Colonic mucosa (tissue), 4 donors: ENCODE results near the gene SMIM24. TPM values are rescaled to one million over a fixed set of nuclear protein-coding genes. Genes with fewer than 3 reads are reported as not detected.

ENCODE experiments used
- DNase-seq: peaks from one replicate; pipeline ENCODE4 v3.0.0-alpha.2; 2020
- H3K27ac ChIP-seq: fragments of 200-600 bp; one replicate; pipeline ENCODE4 v1.8.0; 2021
- H3K27me3 ChIP-seq: fragments of 200-600 bp; one replicate; pipeline ENCODE4 v1.8.0; 2021
- H3K36me3 ChIP-seq: fragments of 200-600 bp; one replicate; pipeline ENCODE4 v1.8.0; 2021
- H3K4me1 ChIP-seq: fragments of 200-600 bp; one replicate; pipeline ENCODE4 v1.8.0; 2021; ENCODE audit warnings: mild to moderate bottlenecking
- H3K4me3 ChIP-seq: fragments of 200-600 bp; one replicate; pipeline ENCODE4 v1.8.0; 2021
- H3K9ac ChIP-seq, 2 donors: one replicate each; pipeline ENCODE4 v1.7.0; 2013; ENCODE audit warnings: control low read depth in 2 of 2, low read depth in 2 of 2, low read length in 2 of 2
- H3K9me3 ChIP-seq: fragments of 200-600 bp; one replicate; pipeline ENCODE4 v1.8.0; 2021
- CTCF ChIP-seq: fragments of 200-600 bp; IDR thresholded peaks from one replicate; pipeline ENCODE4 v1.8.0; 2022; ENCODE audit warnings: antibody characterized with exemption, mild to moderate bottlenecking
- intact Hi-C: fragments of 100-400 bp; cut with DNase I; formaldehyde crosslinking; loops from one replicate; pipeline ENCODE4 v1.14.1; 2022
- total RNA-seq, 2 donors: library from RNA; stranded (reverse); fragmentation: NEBNext Ultra II Directional in 1 of 2; extraction: Animal tissue kit (Norgen Biotek cat#: 25700) in 1 of 2; gene quantifications; one replicate each; pipeline ENCODE4 v1.2.1, GENCODE V29; 2021
- donor health status: healthy.
- donor health status: DM: no; HTN: no; CAD: no.
- donor health status: DM: no; HTN: no; CAD: no.

The SMIM24 gene
- total RNA-seq, 2 donors from 2014 or later = 16.1 to 59.0 TPM

DNA sequence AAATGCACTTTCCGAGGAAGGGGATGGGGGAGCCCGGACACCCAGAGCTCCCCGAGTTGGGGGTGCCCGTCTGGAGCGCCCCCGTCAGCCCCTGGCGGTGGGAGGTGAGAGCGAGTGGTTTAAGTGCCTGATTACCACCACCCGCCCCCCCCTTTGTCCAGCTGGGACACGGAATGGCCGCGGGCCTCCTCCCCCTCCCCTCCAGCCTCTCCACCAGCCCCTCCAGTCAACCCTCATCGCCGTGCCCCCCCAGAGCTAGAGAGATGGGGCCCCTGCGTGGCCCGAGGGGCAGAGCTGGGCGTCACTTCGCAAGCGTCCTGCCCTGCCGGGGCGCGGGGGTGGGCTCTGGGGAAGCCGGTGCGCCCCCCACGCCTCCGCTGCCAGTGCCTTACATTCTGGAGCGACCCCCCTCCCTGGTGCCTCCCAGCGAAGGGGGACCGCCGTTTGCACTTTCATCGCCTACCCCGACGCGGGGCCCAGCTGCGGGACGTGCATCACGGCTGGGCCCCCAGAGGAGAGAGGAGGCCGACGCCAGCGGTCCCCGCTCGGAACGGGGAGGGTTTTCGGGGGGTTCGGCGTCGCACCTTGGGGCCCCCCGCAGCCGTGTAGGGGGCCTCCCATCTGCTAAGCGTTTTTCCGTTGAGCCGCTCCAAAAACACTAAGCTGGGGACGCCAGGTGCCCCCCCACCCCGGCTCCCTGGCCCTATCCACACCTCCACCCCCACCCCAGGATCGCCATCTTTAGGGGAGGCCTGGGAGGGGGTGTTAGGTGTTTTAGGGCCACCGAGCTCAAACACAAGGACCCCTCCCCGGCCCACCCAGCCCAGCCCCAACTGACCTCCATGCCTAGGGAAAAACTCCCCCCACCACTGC is 16.4 kb downstream of the SMIM24 start:
- Histone ChIP-seq H3K4me3 (no peak overlapping the region), H3K9me3 (no peaks in the 10 kb centered on the region), H3K27me3 (no peaks in the 10 kb centered on the region), H3K36me3 (no peaks in the 10 kb centered on the region), H3K4me1 (no peaks in the 10 kb centered on the region), H3K27ac (no peak overlapping the region), H3K9ac (no peak overlapping the region)
- no peak for DNase-seq
- no peak for TF ChIP-seq CTCF
- intact Hi-C loops = no loop called here

GRCh38 chr19:3462991-3463713 is 17.2 kb downstream of the SMIM24 start:
- H3K27ac ChIP-seq = no peak overlapping the region
- no peak overlapping the region for H3K9ac ChIP-seq
- DNase-seq = no peak
- H3K4me3 ChIP-seq = no peak overlapping the region
- intact Hi-C loops = no loop called here
- no peaks in the 10 kb centered on the region for H3K27me3 ChIP-seq
- H3K4me1 ChIP-seq = no peaks in the 10 kb centered on the region
- H3K9me3 ChIP-seq = no peaks in the 10 kb centered on the region
- TF ChIP-seq CTCF = no peak
- no peaks in the 10 kb centered on the region for H3K36me3 ChIP-seq

GRCh38 chr19:3459965-3460582 is 20.3 kb downstream of the SMIM24 start:
- Histone ChIP-seq H3K27me3 (no peaks in the 10 kb centered on the region), H3K27ac (no peak overlapping the region), H3K36me3 (no peaks in the 10 kb centered on the region), H3K9me3 (no peaks in the 10 kb centered on the region), H3K9ac (peak overlapping the region in 1 of 2 donors; percentile 24), H3K4me1 (no peaks in the 10 kb centered on the region), H3K4me3 (no peak overlapping the region)
- intact Hi-C loops = no loop called here
- no peak for TF ChIP-seq CTCF
- no peak for DNase-seq

GRCh38 chr19:3459089-3459881 is 21.0 kb downstream of the SMIM24 start:
- intact Hi-C loops = no loop called here
- H3K27ac ChIP-seq = peak overlapping the region; percentile 34
- no peak for TF ChIP-seq CTCF
- no peaks in the 10 kb centered on the region for H3K36me3 ChIP-seq
- H3K9ac ChIP-seq = peak overlapping the region in 1 of 2 donors; percentile 24
- DNase-seq = peak; percentile 65
- no peaks in the 10 kb centered on the region for H3K4me1 ChIP-seq
- no peaks in the 10 kb centered on the region for H3K27me3 ChIP-seq
- no peaks in the 10 kb centered on the region for H3K9me3 ChIP-seq
- H3K4me3 ChIP-seq = no peak overlapping the region
